Measurements from ENCODE around the gene PSTPIP2.

GRCh38 chr18:46040033-46040746 is 31.9 kb downstream of the PSTPIP2 start:
- TF ChIP-seq POLR2A (IDR thresholded peaks at IDR 0.05; ENCODE audit: low read length) (no peak), GATA1 (IDR thresholded peaks at IDR 0.05; ENCODE audit: low read depth, low read length) (no peak)

All from erythroblast (primary cell).